Activated CD4-positive, alpha-beta T cell treated with anti-CD3 and anti-CD28 coated beads, Interleukin-2, amount 10 ng/mL, durations not matched to agents 24 days and 14 days (primary cell): ENCODE results near the gene MRPL14. TPM values are rescaled to one million over a fixed set of nuclear protein-coding genes. Genes with fewer than 3 reads are reported as not detected.

Source experiments
- DNase-seq: peaks from one replicate; pipeline ENCODE4 v3.0.0; 2022
- H3K27ac Mint-ChIP-seq: one replicate; pipeline ENCODE4 v1.8.0; 2022; ENCODE audit warnings: mild to moderate bottlenecking, mixed read lengths
- H3K27me3 Mint-ChIP-seq: one replicate; pipeline ENCODE4 v1.8.0; 2022; ENCODE audit warnings: mixed read lengths
- H3K36me3 Mint-ChIP-seq: one replicate; pipeline ENCODE4 v1.8.0; 2022; ENCODE audit warnings: low read depth, mild to moderate bottlenecking, mixed read lengths
- H3K4me1 Mint-ChIP-seq: one replicate; pipeline ENCODE4 v1.8.0; 2021; ENCODE audit warnings: mixed read lengths
- H3K4me3 Mint-ChIP-seq: one replicate; pipeline ENCODE4 v1.8.0; 2022; ENCODE audit warnings: mild to moderate bottlenecking, moderate library complexity, mixed read lengths
- H3K9me3 Mint-ChIP-seq: one replicate; pipeline ENCODE4 v1.8.0; 2021; ENCODE audit warnings: mixed read lengths
- intact Hi-C: fragments of 100-400 bp; cut with micrococcal nuclease; formaldehyde crosslinking; loops from one replicate; pipeline ENCODE4 v1.15.1; 2023
- total RNA-seq: library from RNA; stranded (reverse); gene quantifications from 2 replicates; pipeline ENCODE4 v1.2.3, GENCODE V29; 2022

Gene MRPL14
- total RNA-seq, 1 donor from 2014 or later, result 65.6 TPM

- Mint-ChIP-seq H3K36me3 (peaks cover 41% of the 10 kb centered on the region), H3K4me3 (no peak overlapping the region), H3K9me3 (no peaks in the 10 kb centered on the region), H3K27me3 (no peaks in the 10 kb centered on the region), H3K27ac (no peak overlapping the region), H3K4me1 (peaks cover 3% of the 10 kb centered on the region)
- no peak for DNase-seq
- intact Hi-C loops, result no loop called here
Observed at GRCh38 chr6:44142835-44143234, 15.6 kb upstream of the MRPL14 start.

GRCh38 chr6:44139351-44139743, 12.1 kb upstream of the MRPL14 start:
- no peaks in the 10 kb centered on the region for H3K9me3 Mint-ChIP-seq
- no peaks in the 10 kb centered on the region for H3K4me1 Mint-ChIP-seq
- H3K36me3 Mint-ChIP-seq, result peaks cover 35% of the 10 kb centered on the region
- no peak for DNase-seq
- intact Hi-C loops, result no loop called here
- H3K27me3 Mint-ChIP-seq, result no peaks in the 10 kb centered on the region
- no peak overlapping the region for H3K27ac Mint-ChIP-seq
- H3K4me3 Mint-ChIP-seq, result no peak overlapping the region

GRCh38 chr6:44138717-44139350, 11.6 kb upstream of the MRPL14 start:
- DNase-seq, result no peak
- Mint-ChIP-seq H3K9me3 (no peaks in the 10 kb centered on the region), H3K27me3 (no peaks in the 10 kb centered on the region), H3K27ac (no peak overlapping the region), H3K4me3 (no peak overlapping the region), H3K36me3 (peaks cover 31% of the 10 kb centered on the region), H3K4me1 (no peaks in the 10 kb centered on the region)
- intact Hi-C loops, result no loop called here

GRCh38 chr6:44135875-44136274, 8.6 kb upstream of the MRPL14 start:
- Mint-ChIP-seq H3K27me3 (no peaks in the 10 kb centered on the region), H3K27ac (no peak overlapping the region)
- intact Hi-C loops, result no loop called here

GRCh38 chr6:44135173-44135758, 8.0 kb upstream of the MRPL14 start:
- Mint-ChIP-seq H3K4me1 (peaks cover 11% of the 10 kb centered on the region), H3K4me3 (no peak overlapping the region), H3K36me3 (peaks cover 13% of the 10 kb centered on the region), H3K9me3 (no peaks in the 10 kb centered on the region), H3K27ac (no peak overlapping the region), H3K27me3 (no peaks in the 10 kb centered on the region)
- intact Hi-C loops, result no loop called here
- no peak for DNase-seq

More at GRCh38 chr6:44135875-44136274, 8.6 kb upstream of the MRPL14 start:
- Mint-ChIP-seq H3K4me1 (peaks cover 11% of the 10 kb centered on the region), H3K9me3 (no peaks in the 10 kb centered on the region), H3K36me3 (peaks cover 19% of the 10 kb centered on the region), H3K4me3 (no peak overlapping the region)
- DNase-seq, result no peak

- H3K4me3 Mint-ChIP-seq, result no peak overlapping the region
- no peaks in the 10 kb centered on the region for H3K27me3 Mint-ChIP-seq
- H3K4me1 Mint-ChIP-seq, result peaks cover 15% of the 10 kb centered on the region
- DNase-seq, result no peak
- H3K9me3 Mint-ChIP-seq, result no peaks in the 10 kb centered on the region
- peaks cover 5% of the 10 kb centered on the region for H3K36me3 Mint-ChIP-seq
- intact Hi-C loops, result no loop called here
- H3K27ac Mint-ChIP-seq, result no peak overlapping the region
Observed at GRCh38 chr6:44133981-44134711, 6.9 kb upstream of the MRPL14 start.

GRCh38 chr6:44133003-44133931, 6.0 kb upstream of the MRPL14 start:
- no peak overlapping the region for H3K27ac Mint-ChIP-seq
- H3K4me1 Mint-ChIP-seq, result peaks cover 16% of the 10 kb centered on the region
- intact Hi-C loops, result no loop called here
- no peaks in the 10 kb centered on the region for H3K9me3 Mint-ChIP-seq
- H3K4me3 Mint-ChIP-seq, result no peak overlapping the region
- peaks cover 5% of the 10 kb centered on the region for H3K36me3 Mint-ChIP-seq
- DNase-seq, result no peak
- no peaks in the 10 kb centered on the region for H3K27me3 Mint-ChIP-seq

GRCh38 chr6:44132476-44132875, 5.2 kb upstream of the MRPL14 start:
- no peaks in the 10 kb centered on the region for H3K27me3 Mint-ChIP-seq
- no peaks in the 10 kb centered on the region for H3K9me3 Mint-ChIP-seq
- H3K4me3 Mint-ChIP-seq, result no peak overlapping the region
- H3K4me1 Mint-ChIP-seq, result peaks cover 18% of the 10 kb centered on the region
- H3K36me3 Mint-ChIP-seq, result peaks cover 5% of the 10 kb centered on the region
- intact Hi-C loops, result no loop called here
- DNase-seq, result no peak
- no peak overlapping the region for H3K27ac Mint-ChIP-seq

GRCh38 chr6:44131892-44132291, 4.6 kb upstream of the MRPL14 start:
- Mint-ChIP-seq H3K9me3 (no peaks in the 10 kb centered on the region), H3K27ac (peak overlapping the region; percentile 42), H3K36me3 (peaks cover 5% of the 10 kb centered on the region), H3K27me3 (no peaks in the 10 kb centered on the region), H3K4me3 (no peak overlapping the region), H3K4me1 (peaks cover 18% of the 10 kb centered on the region)
- DNase-seq, result no peak
- intact Hi-C loops, result no loop called here

GRCh38 chr6:44129841-44130322, 2.6 kb upstream of the MRPL14 start:
- Mint-ChIP-seq H3K9me3 (no peaks in the 10 kb centered on the region), H3K4me1 (peaks cover 32% of the 10 kb centered on the region), H3K27ac (no peak overlapping the region), H3K4me3 (peak overlapping the region; percentile 22), H3K36me3 (peaks cover 15% of the 10 kb centered on the region), H3K27me3 (no peaks in the 10 kb centered on the region)
- intact Hi-C loops, result loop anchor here (5.0 kb wide), 1 partner anchor 358 kb away; the partner anchor contains the start of gene VEGFA
- DNase-seq, result peak; percentile 63

GRCh38 chr6:44128020-44128917, 1.0 kb upstream of the MRPL14 start:
- intact Hi-C loops, result loop anchor here (5.0 kb wide), 1 partner anchor 356 kb away; the partner anchor contains the start of gene VEGFA
- Mint-ChIP-seq H3K27ac (peak overlapping the region; percentile 78), H3K9me3 (no peaks in the 10 kb centered on the region), H3K4me3 (peak overlapping the region; percentile 86), H3K4me1 (peaks cover 47% of the 10 kb centered on the region), H3K27me3 (no peaks in the 10 kb centered on the region), H3K36me3 (peaks cover 29% of the 10 kb centered on the region)
- DNase-seq, result peak; percentile 72

GRCh38 chr6:44126320-44127149, 717 bp downstream of the MRPL14 start:
- intact Hi-C loops, result loop anchor here (1.0 to 5.0 kb wide), 8 partner anchors 24 to 498 kb away; partner anchors contain the start of genes CDC5L, GTPBP2, HSP90AB1 and SLC29A1
- Mint-ChIP-seq H3K27me3 (no peaks in the 10 kb centered on the region), H3K36me3 (peaks cover 32% of the 10 kb centered on the region), H3K4me3 (peak overlapping the region; percentile 86), H3K4me1 (peaks cover 50% of the 10 kb centered on the region), H3K9me3 (no peaks in the 10 kb centered on the region), H3K27ac (peak overlapping the region; percentile 99)
- DNase-seq, result peak; percentile 92
